Keratinocyte (primary cell): ENCODE data around the gene RRP9. TPM values are rescaled to one million over a fixed set of nuclear protein-coding genes. Genes with fewer than 3 reads are reported as not detected.

Experiments
- DNase-seq: peaks from one replicate; pipeline ENCODE4 v3.0.0-alpha.2; 2011; ENCODE audit warnings: low read depth, missing footprints, low spot score
- FAIRE-seq: peaks from 2 replicates; lab custom pipeline; 2011; peaks lifted over from hg19 to GRCh38; lab: Jason Lieb, UNC
- H2AFZ ChIP-seq: 2 replicates; pipeline ENCODE4 v1.6.0; 2012; ENCODE audit warnings: low read length, control low read depth, inconsistent platforms; ENCODE audit not compliant: control insufficient read depth
- H3K27ac ChIP-seq: 2 replicates; pipeline ENCODE4 v1.5.1; 2011; ENCODE audit warnings: low read length; ENCODE audit not compliant: control insufficient read depth, insufficient read depth
- H3K27me3 ChIP-seq: 3 replicates; pipeline ENCODE4 v1.6.0; 2011; ENCODE audit warnings: low read length; ENCODE audit not compliant: control insufficient read depth, insufficient read depth; ENCODE audit errors: extremely low read depth
- H3K36me3 ChIP-seq, 2 experiments: 2 replicates in 1 of 2; 3 replicates in 1 of 2; pipeline ENCODE4 v1.5.1; 2011; ENCODE audit warnings: low read length in 2 of 2, mild to moderate bottlenecking in 1 of 2; ENCODE audit not compliant: control insufficient read depth in 2 of 2, insufficient read depth in 2 of 2; ENCODE audit errors: extremely low read depth in 1 of 2
- H3K4me1 ChIP-seq: 3 replicates; pipeline ENCODE4 v1.5.1; 2011; ENCODE audit warnings: low read length; ENCODE audit not compliant: control insufficient read depth, insufficient read depth; ENCODE audit errors: extremely low read depth
- H3K4me2 ChIP-seq: 3 replicates; pipeline ENCODE4 v1.6.0; 2011; ENCODE audit warnings: low read depth, low read length; ENCODE audit not compliant: control insufficient read depth, insufficient read depth; ENCODE audit errors: extremely low read depth
- H3K4me3 ChIP-seq, 3 experiments: fragments of 200-600 bp in 1 of 3; sonication (generic) in 1 of 3; 2 replicates in 2 of 3; 3 replicates in 1 of 3; pipeline ENCODE4 v1.5.1; 2011 to 2016; ENCODE audit warnings: low read length in 3 of 3, mild to moderate bottlenecking in 3 of 3, control low read depth in 2 of 3, inconsistent platforms in 1 of 3, low read depth in 1 of 3, mixed read lengths in 1 of 3, mixed run types in 1 of 3, moderate library complexity in 1 of 3; ENCODE audit not compliant: control insufficient read depth in 2 of 3, insufficient read depth in 2 of 3; ENCODE audit errors: extremely low read depth in 1 of 3
- H3K79me2 ChIP-seq: 2 replicates; pipeline ENCODE4 v1.6.0; 2012; ENCODE audit warnings: low read length; ENCODE audit not compliant: control insufficient read depth, insufficient read depth
- H3K9ac ChIP-seq: 3 replicates; pipeline ENCODE4 v1.6.0; 2011; ENCODE audit warnings: low read length; ENCODE audit not compliant: control insufficient read depth, insufficient read depth; ENCODE audit errors: extremely low read depth
- H3K9me1 ChIP-seq: 3 replicates; pipeline ENCODE4 v1.6.0; 2011; ENCODE audit warnings: low read length; ENCODE audit not compliant: control insufficient read depth, insufficient read depth; ENCODE audit errors: extremely low read depth
- H3K9me3 ChIP-seq: 2 replicates; pipeline ENCODE4 v1.5.1; 2012; ENCODE audit warnings: low read depth, low read length; ENCODE audit not compliant: control insufficient read depth
- H4K20me1 ChIP-seq: 3 replicates; pipeline ENCODE4 v1.6.0; 2011; ENCODE audit warnings: low read length; ENCODE audit not compliant: control insufficient read depth, insufficient read depth; ENCODE audit errors: extremely low read depth
- CTCF ChIP-seq, 3 experiments: IDR thresholded peaks in 1 of 3; conservative IDR thresholded peaks in 1 of 3; optimal IDR thresholded peaks in 1 of 3; 2 replicates in 2 of 3; 3 replicates in 1 of 3; pipeline versions ENCODE3 to v1.5.1; 2011; ENCODE audit warnings: low read length in 3 of 3, mild to moderate bottlenecking in 3 of 3, moderate library complexity in 2 of 3, control low read depth in 1 of 3, inconsistent platforms in 1 of 3; ENCODE audit not compliant: insufficient read depth in 2 of 3; ENCODE audit errors: extremely low read depth in 1 of 3
- EZH2 ChIP-seq: IDR thresholded peaks from one replicate; pipeline ENCODE4 v1.6.1; 2012; ENCODE audit warnings: inconsistent platforms, mild to moderate bottlenecking, low read length, moderate library complexity
- dilution Hi-C: fragments of 300-500 bp; cut with MboI; formaldehyde crosslinking; loops from one replicate; pipeline ENCODE4 v1.7.0; 2020; ENCODE audit warnings: low sequenced_read_pairs; ENCODE audit not compliant: extremely low pct_ligation_motif_present
- polyA plus RNA-seq, 5 experiments: library from polyadenylated mRNA; depleted of rRNA in 3 of 5; stranded (reverse) in 3 of 5; stranded (forward) in 1 of 5; unstranded in 1 of 5; fragments of >200 nt; gene quantifications; 1 replicate in 1 of 5; 2 replicates in 3 of 5; 3 replicates in 1 of 5; pipeline versions ENCODE4 v1.2.1 to v1.2.3, GENCODE V29; 2011 to 2012; ENCODE audit warnings: missing spikeins in 2 of 5, low read depth in 1 of 5, low replicate concordance in 1 of 5

RRP9 gene
- polyA plus RNA-seq, 1 donor (not counting 4 experiments of a cell fraction or from before 2014, with no cell fraction given) = 21.8 TPM

GRCh38 chr3:51958603-51959521 is 17.2 kb upstream of the RRP9 start:
- H3K4me2 ChIP-seq = no peak overlapping the region
- peaks cover 11% of the 10 kb centered on the region for H3K4me1 ChIP-seq
- no peaks in the 10 kb centered on the region for H3K9me3 ChIP-seq
- no peak overlapping the region for H3K9ac ChIP-seq
- no peak for DNase-seq
- no peaks in the 10 kb centered on the region for H3K9me1 ChIP-seq
- TF ChIP-seq EZH2 = no peak
- TF ChIP-seq CTCF (optimal IDR thresholded peaks at IDR 0.05 in 1 of 3, IDR thresholded peaks at IDR 0.05 in 1 of 3, conservative IDR thresholded peaks at IDR 0.05 in 1 of 3; ENCODE audit: extremely low read depth in 1 of 3, insufficient read depth in 2 of 3, low read length in 3 of 3) = no peak
- H3K36me3 ChIP-seq = peaks cover 0 to 24% of the 10 kb centered on the region in 2 experiments
- no peak for FAIRE-seq
- H3K27ac ChIP-seq = no peak overlapping the region
- dilution Hi-C loops = no loop called here
- H3K4me3 ChIP-seq = no peak overlapping the region
- H3K79me2 ChIP-seq = no peaks in the 10 kb centered on the region
- H3K27me3 ChIP-seq = peaks cover 18% of the 10 kb centered on the region
- no peak overlapping the region for H2AFZ ChIP-seq
- H4K20me1 ChIP-seq = no peaks in the 10 kb centered on the region

- peaks cover 0 to 24% of the 10 kb centered on the region in 2 experiments for H3K36me3 ChIP-seq
- H3K27ac ChIP-seq = no peak overlapping the region
- no peaks in the 10 kb centered on the region for H3K79me2 ChIP-seq
- dilution Hi-C loops = no loop called here
- no peak for FAIRE-seq
- TF ChIP-seq CTCF (optimal IDR thresholded peaks at IDR 0.05 in 1 of 3, IDR thresholded peaks at IDR 0.05 in 1 of 3, conservative IDR thresholded peaks at IDR 0.05 in 1 of 3; ENCODE audit: extremely low read depth in 1 of 3, insufficient read depth in 2 of 3, low read length in 3 of 3) (no peak), EZH2 (no peak)
- peaks cover 26% of the 10 kb centered on the region for H3K27me3 ChIP-seq
- no peaks in the 10 kb centered on the region for H4K20me1 ChIP-seq
- DNase-seq = no peak
- H2AFZ ChIP-seq = no peak overlapping the region
- H3K4me2 ChIP-seq = no peak overlapping the region
- H3K4me3 ChIP-seq = no peak overlapping the region
- no peak overlapping the region for H3K9ac ChIP-seq
- H3K9me1 ChIP-seq = no peaks in the 10 kb centered on the region
- H3K9me3 ChIP-seq = no peaks in the 10 kb centered on the region
- H3K4me1 ChIP-seq = peaks cover 11% of the 10 kb centered on the region
These were observed 16.0 kb upstream of the RRP9 start for GRCh38 chr3:51957520-51958205.
